Measurements from ENCODE around the gene PHF21A. TPM values are rescaled to one million over a fixed set of nuclear protein-coding genes. Genes with fewer than 3 reads are reported as not detected.

Gene PHF21A
- polyA plus RNA-seq, 1 donor (not counting 4 experiments of a cell fraction or from before 2014, with no cell fraction given): 16.1 TPM

DNA sequence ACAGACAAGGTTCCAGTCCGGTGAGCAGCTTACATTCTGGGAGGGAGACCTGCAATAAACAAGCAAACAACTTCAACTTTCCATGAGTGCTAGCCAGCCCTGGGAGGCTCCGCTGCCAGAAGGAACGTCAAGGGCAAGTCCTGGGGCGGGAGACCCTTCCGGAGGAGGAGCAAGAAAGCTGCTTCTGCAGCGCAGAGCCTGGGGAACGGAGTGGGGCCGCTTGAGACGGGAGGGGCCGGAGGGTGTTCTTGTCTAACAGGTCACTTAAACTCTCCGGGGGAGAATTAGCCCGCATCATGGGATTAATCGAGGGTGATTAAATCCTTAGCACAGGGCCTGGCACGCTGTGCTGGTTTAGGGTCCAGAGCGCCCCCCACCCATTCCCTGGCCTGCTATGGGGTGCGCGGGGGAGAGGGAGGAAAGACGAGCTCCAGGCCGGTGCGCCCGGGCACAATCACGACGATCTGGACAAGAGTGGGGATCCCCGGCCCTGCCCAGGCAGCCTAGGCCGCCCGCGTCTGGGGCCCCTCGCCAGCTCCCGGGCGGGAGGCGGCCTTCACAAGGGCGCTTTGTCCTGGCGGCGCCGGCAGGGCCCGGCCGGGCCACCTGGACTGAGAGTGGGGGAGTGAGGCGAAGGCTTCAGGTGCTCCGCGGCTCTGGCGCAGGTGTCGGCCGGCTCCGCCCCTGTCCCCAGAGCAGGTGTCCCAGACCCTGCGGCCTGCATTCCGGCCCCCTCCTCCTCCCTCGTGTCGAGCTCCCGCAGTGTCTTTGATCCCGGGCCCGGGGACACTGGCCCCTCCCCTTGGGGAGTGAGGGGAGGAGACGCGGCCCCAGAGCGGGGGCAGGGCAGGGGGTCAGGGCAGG lies 199.5 kb downstream of the PHF21A start:
- Histone ChIP-seq H3K27ac (ENCODE audit: control insufficient read depth, insufficient read depth, low read length) (no peak overlapping the region), H3K9me1 (ENCODE audit: control insufficient read depth, extremely low read depth, insufficient read depth, low read length) (peaks cover 5% of the 10 kb centered on the region), H3K79me2 (ENCODE audit: control insufficient read depth, insufficient read depth, low read length) (peaks cover 18% of the 10 kb centered on the region), H3K4me2 (ENCODE audit: control insufficient read depth, extremely low read depth, insufficient read depth, low read depth, low read length) (peak overlapping the region; percentile 56), H3K4me1 (ENCODE audit: control insufficient read depth, extremely low read depth, insufficient read depth, low read length) (peaks cover 11% of the 10 kb centered on the region), H4K20me1 (ENCODE audit: control insufficient read depth, extremely low read depth, insufficient read depth, low read length) (no peaks in the 10 kb centered on the region), H3K9me3 (ENCODE audit: control insufficient read depth, low read depth, low read length) (no peaks in the 10 kb centered on the region), H3K9ac (ENCODE audit: control insufficient read depth, extremely low read depth, insufficient read depth, low read length) (no peak overlapping the region), H3K27me3 (ENCODE audit: control insufficient read depth, extremely low read depth, insufficient read depth, low read length) (no peaks in the 10 kb centered on the region), H3K36me3 (ENCODE audit: control insufficient read depth in 2 of 2, extremely low read depth in 1 of 2, insufficient read depth in 2 of 2, low read length in 2 of 2) (peaks cover 0 to 5% of the 10 kb centered on the region in 2 experiments), H3K4me3 (ENCODE audit: control insufficient read depth in 2 of 3, extremely low read depth in 1 of 3, insufficient read depth in 2 of 3, low read depth in 1 of 3, low read length in 3 of 3) (peak overlapping the region; percentile 40 to 75 (median 64)), H2AFZ (ENCODE audit: control insufficient read depth, low read length) (no peak overlapping the region)
- no peak for FAIRE-seq
- TF ChIP-seq EZH2 (IDR thresholded peaks at IDR 0.05; ENCODE audit: low read length): no peak
- TF ChIP-seq, protein P1, sequence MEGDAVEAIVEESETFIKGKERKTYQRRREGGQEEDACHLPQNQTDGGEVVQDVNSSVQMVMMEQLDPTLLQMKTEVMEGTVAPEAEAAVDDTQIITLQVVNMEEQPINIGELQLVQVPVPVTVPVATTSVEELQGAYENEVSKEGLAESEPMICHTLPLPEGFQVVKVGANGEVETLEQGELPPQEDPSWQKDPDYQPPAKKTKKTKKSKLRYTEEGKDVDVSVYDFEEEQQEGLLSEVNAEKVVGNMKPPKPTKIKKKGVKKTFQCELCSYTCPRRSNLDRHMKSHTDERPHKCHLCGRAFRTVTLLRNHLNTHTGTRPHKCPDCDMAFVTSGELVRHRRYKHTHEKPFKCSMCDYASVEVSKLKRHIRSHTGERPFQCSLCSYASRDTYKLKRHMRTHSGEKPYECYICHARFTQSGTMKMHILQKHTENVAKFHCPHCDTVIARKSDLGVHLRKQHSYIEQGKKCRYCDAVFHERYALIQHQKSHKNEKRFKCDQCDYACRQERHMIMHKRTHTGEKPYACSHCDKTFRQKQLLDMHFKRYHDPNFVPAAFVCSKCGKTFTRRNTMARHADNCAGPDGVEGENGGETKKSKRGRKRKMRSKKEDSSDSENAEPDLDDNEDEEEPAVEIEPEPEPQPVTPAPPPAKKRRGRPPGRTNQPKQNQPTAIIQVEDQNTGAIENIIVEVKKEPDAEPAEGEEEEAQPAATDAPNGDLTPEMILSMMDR (optimal IDR thresholded peaks at IDR 0.05 in 1 of 3, IDR thresholded peaks at IDR 0.05 in 1 of 3, conservative IDR thresholded peaks at IDR 0.05 in 1 of 3; ENCODE audit: extremely low read depth in 1 of 3, insufficient read depth in 2 of 3, low read length in 3 of 3): no peak
- DNase-seq (ENCODE audit: low read depth, low spot score): no peak
- dilution Hi-C loops (cut with MboI; ENCODE audit: extremely low pct_ligation_motif_present, low sequenced_read_pairs): no loop called here

DNA sequence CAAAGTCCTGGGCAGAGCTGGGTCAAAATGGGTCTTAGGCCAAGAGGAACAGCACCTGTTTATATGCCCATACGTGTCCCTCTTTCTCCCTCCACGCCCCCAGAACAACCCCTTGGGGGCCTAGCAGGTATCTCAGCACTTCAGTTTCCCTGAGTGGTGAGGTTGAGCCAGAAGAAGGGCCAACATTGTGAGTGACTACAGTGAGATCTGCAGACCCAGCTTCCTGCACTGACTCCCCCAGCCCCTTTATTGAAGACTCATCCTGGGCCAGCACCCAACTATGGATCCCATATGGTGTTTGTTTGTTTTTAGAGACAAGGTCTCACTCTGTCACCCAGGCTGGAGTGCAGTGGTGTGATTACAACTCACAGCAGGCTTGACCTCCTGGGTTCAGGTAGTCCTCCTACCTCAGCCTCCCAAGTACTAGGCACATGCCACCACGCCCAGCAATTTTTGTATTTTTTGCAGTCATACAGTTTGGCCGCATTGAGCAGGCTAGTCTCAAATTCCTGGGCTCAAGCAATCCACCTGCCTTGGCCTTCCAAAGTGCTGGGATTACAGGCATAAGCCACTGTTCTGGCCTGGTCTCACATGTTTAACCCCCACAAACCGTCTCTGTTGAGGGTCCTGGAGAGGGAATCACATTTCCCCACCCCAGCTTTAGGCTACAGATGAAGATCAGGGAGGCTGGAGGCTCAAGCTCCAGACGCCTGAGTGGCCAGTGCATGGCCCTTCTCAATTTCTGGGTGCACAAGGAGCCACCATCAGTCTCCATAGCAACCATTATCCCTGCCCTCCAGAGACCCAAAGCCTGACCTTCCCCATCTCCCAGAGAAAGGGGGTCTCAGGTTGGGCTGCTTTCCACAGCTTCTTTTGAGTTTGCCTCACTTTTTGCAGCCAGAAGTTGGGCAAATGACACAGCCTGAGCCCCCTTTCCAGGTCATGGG lies 200.4 kb downstream of the PHF21A start:
- no peak overlapping the region for H3K27ac ChIP-seq (ENCODE audit: control insufficient read depth, insufficient read depth, low read length)
- no peak overlapping the region for H3K4me3 ChIP-seq (ENCODE audit: control insufficient read depth in 2 of 3, extremely low read depth in 1 of 3, insufficient read depth in 2 of 3, low read depth in 1 of 3, low read length in 3 of 3)
- H3K9ac ChIP-seq (ENCODE audit: control insufficient read depth, extremely low read depth, insufficient read depth, low read length): no peak overlapping the region
- H3K79me2 ChIP-seq (ENCODE audit: control insufficient read depth, insufficient read depth, low read length): peaks cover 26% of the 10 kb centered on the region
- peaks cover 5% of the 10 kb centered on the region for H3K9me1 ChIP-seq (ENCODE audit: control insufficient read depth, extremely low read depth, insufficient read depth, low read length)
- no peaks in the 10 kb centered on the region for H3K9me3 ChIP-seq (ENCODE audit: control insufficient read depth, low read depth, low read length)
- no peak overlapping the region for H3K4me2 ChIP-seq (ENCODE audit: control insufficient read depth, extremely low read depth, insufficient read depth, low read depth, low read length)
- H3K27me3 ChIP-seq (ENCODE audit: control insufficient read depth, extremely low read depth, insufficient read depth, low read length): no peaks in the 10 kb centered on the region
- FAIRE-seq (no peak), DNase-seq (ENCODE audit: low read depth, low spot score) (no peak)
- no peaks in the 10 kb centered on the region for H4K20me1 ChIP-seq (ENCODE audit: control insufficient read depth, extremely low read depth, insufficient read depth, low read length)
- H3K36me3 ChIP-seq (ENCODE audit: control insufficient read depth in 2 of 2, extremely low read depth in 1 of 2, insufficient read depth in 2 of 2, low read length in 2 of 2): peaks cover 3 to 10% of the 10 kb centered on the region in 2 experiments
- TF ChIP-seq, protein P1 (optimal IDR thresholded peaks at IDR 0.05 in 1 of 3, IDR thresholded peaks at IDR 0.05 in 1 of 3, conservative IDR thresholded peaks at IDR 0.05 in 1 of 3; ENCODE audit: extremely low read depth in 1 of 3, insufficient read depth in 2 of 3, low read length in 3 of 3): no peak
- no peak for TF ChIP-seq EZH2 (IDR thresholded peaks at IDR 0.05; ENCODE audit: low read length)
- dilution Hi-C loops (cut with MboI; ENCODE audit: extremely low pct_ligation_motif_present, low sequenced_read_pairs): no loop called here
- peaks cover 14% of the 10 kb centered on the region for H3K4me1 ChIP-seq (ENCODE audit: control insufficient read depth, extremely low read depth, insufficient read depth, low read length)
- no peak overlapping the region for H2AFZ ChIP-seq (ENCODE audit: control insufficient read depth, low read length)

Measured in keratinocyte (primary cell).